Fibroblast of lung (primary cell): ENCODE data around the gene PRDX2. TPM values are rescaled to one million over a fixed set of nuclear protein-coding genes. Genes with fewer than 3 reads are reported as not detected.
A peak's percentile ranks its signal among the peaks of the same experiment; 100 is the strongest.

Source experiments
- DNase-seq, 2 donors: peaks; one replicate each; pipeline versions ENCODE4 v3.0.0 to v3.0.0-alpha.2; 2010; ENCODE audit warnings: low read depth in 2 of 2
- H2AFZ ChIP-seq: 2 replicates; pipeline ENCODE4 v1.5.1; 2012; ENCODE audit warnings: low read length, control low read depth, inconsistent platforms
- H3K27ac ChIP-seq: 2 replicates; pipeline ENCODE4 v1.5.1; 2011; ENCODE audit warnings: low read length, control low read depth; ENCODE audit not compliant: insufficient read depth
- H3K27me3 ChIP-seq: 2 replicates; pipeline ENCODE4 v1.5.1; 2011; ENCODE audit warnings: mild to moderate bottlenecking, low read length; ENCODE audit not compliant: control insufficient read depth, insufficient read depth
- H3K36me3 ChIP-seq: 2 replicates; pipeline ENCODE4 v1.5.1; 2011; ENCODE audit warnings: low read length; ENCODE audit not compliant: control insufficient read depth, insufficient read depth
- H3K4me1 ChIP-seq: 2 replicates; pipeline ENCODE4 v1.5.1; 2011; ENCODE audit warnings: low read length; ENCODE audit not compliant: control insufficient read depth, insufficient read depth; ENCODE audit errors: extremely low read depth
- H3K4me2 ChIP-seq: 2 replicates; pipeline ENCODE4 v1.5.1; 2011; ENCODE audit warnings: low read length, control low read depth; ENCODE audit not compliant: insufficient read depth; ENCODE audit errors: extremely low read depth
- H3K4me3 ChIP-seq, 4 experiments: fragments of 200-600 bp in 1 of 4; sonication (generic) in 1 of 4; replicated peaks in 1 of 4; 2 replicates each; pipeline ENCODE4 v1.5.1; 2011 to 2016; ENCODE audit warnings: low read length in 4 of 4, low read depth in 3 of 4, mild to moderate bottlenecking in 3 of 4, control low read depth in 2 of 4, inconsistent platforms in 1 of 4, mixed read lengths in 1 of 4; ENCODE audit not compliant: insufficient read depth in 1 of 4; ENCODE audit errors: control extremely low read depth in 1 of 4
- H3K79me2 ChIP-seq: 2 replicates; pipeline ENCODE4 v1.5.1; 2012; ENCODE audit warnings: mild to moderate bottlenecking, low read length, inconsistent platforms; ENCODE audit not compliant: control insufficient read depth, insufficient read depth
- H3K9ac ChIP-seq: 2 replicates; pipeline ENCODE4 v1.5.1; 2011; ENCODE audit warnings: mild to moderate bottlenecking, low read length, control low read depth; ENCODE audit not compliant: insufficient read depth
- H3K9me3 ChIP-seq: 2 replicates; pipeline ENCODE4 v1.5.1; 2012; ENCODE audit warnings: low read depth, low read length; ENCODE audit not compliant: control insufficient read depth, insufficient read depth
- H4K20me1 ChIP-seq: 2 replicates; pipeline ENCODE4 v1.5.1; 2011; ENCODE audit warnings: low read length; ENCODE audit not compliant: control insufficient read depth, insufficient read depth; ENCODE audit errors: extremely low read depth
- EZH2 ChIP-seq: IDR thresholded peaks from 2 replicates; pipeline ENCODE4 v1.5.1; 2012; ENCODE audit warnings: low read length, control low read depth, mild to moderate bottlenecking; ENCODE audit errors: missing control alignments
- polyA plus RNA-seq, 2 donors: library from polyadenylated mRNA; depleted of rRNA in 1 of 2; stranded (reverse) in 1 of 2; unstranded in 1 of 2; fragments of >200 nt; gene quantifications; 2 replicates each; pipeline ENCODE4 v1.2.1, GENCODE V29; 2011 to 2012; ENCODE audit warnings: missing spikeins in 1 of 2
- total RNA-seq: library from RNA; depleted of rRNA; stranded (reverse); fragments of >200 nt; gene quantifications from 2 replicates; pipeline ENCODE4 v1.2.1, GENCODE V29; 2014
- TF ChIP-seq, protein P1 (sequence below), 2 donors: IDR thresholded peaks in 1 of 2; conservative IDR thresholded peaks in 1 of 2; 1 replicate in 1 of 2; 2 replicates in 1 of 2; pipeline ENCODE4 v1.5.1; 2011 to 2012; ENCODE audit warnings: low read length in 2 of 2, control low read depth in 1 of 2, inconsistent platforms in 1 of 2, low read depth in 1 of 2, mild to moderate bottlenecking in 1 of 2

The PRDX2 gene
- total and polyA plus RNA-seq, 2 donors (not counting 1 experiment from before 2014, with no cell fraction given), result 186 to 228 TPM

DNA sequence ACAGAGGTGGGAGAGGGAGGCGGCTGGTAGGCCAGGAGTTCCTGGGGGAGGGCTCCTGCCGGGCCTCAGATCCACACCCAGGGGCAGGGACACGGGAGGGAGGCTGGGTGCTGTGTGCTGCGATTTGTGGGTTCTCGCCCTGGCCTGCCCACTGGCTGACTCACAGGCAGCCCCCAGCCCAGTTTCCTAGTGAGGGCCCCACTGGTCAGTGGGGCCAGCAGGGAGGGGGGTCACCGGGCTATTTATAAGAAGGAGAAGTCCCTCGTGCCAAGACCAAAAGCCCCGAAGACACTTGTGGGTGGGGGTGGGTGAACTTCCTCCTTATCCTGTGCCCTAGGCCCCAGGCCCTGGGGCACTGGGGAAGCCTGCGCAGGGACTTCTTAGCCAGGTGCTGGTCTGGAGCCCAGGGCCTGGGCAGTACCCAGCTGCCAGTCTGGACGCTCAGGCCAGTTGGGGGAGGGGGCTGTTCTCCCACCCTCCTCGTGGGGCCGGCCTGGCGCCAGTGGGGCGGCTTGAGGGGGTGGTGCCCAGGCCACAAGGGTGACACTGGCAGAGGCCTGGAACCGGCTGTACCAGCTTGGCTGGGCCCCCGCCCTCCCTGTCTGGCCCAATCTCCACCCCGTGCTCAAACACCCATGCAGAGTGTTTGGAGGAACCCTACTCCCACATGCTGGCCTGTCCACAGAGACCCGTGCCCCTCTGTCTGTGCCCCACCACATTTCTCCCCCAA is 15.3 kb downstream of the PRDX2 start:
- no peaks in the 10 kb centered on the region for H3K9me3 ChIP-seq
- H4K20me1 ChIP-seq, result no peaks in the 10 kb centered on the region
- H3K9ac ChIP-seq, result no peak overlapping the region
- no peaks in the 10 kb centered on the region for H3K27me3 ChIP-seq
- H3K4me2 ChIP-seq, result no peak overlapping the region
- DNase-seq, result no peak
- H3K27ac ChIP-seq, result peak overlapping the region; percentile 10
- H3K36me3 ChIP-seq, result no peaks in the 10 kb centered on the region
- H3K79me2 ChIP-seq, result no peaks in the 10 kb centered on the region
- H2AFZ ChIP-seq, result no peak overlapping the region
- no peak overlapping the region for H3K4me3 ChIP-seq
- peaks cover 46% of the 10 kb centered on the region for H3K4me1 ChIP-seq
- TF ChIP-seq EZH2, result no peak
- TF ChIP-seq, protein P1, sequence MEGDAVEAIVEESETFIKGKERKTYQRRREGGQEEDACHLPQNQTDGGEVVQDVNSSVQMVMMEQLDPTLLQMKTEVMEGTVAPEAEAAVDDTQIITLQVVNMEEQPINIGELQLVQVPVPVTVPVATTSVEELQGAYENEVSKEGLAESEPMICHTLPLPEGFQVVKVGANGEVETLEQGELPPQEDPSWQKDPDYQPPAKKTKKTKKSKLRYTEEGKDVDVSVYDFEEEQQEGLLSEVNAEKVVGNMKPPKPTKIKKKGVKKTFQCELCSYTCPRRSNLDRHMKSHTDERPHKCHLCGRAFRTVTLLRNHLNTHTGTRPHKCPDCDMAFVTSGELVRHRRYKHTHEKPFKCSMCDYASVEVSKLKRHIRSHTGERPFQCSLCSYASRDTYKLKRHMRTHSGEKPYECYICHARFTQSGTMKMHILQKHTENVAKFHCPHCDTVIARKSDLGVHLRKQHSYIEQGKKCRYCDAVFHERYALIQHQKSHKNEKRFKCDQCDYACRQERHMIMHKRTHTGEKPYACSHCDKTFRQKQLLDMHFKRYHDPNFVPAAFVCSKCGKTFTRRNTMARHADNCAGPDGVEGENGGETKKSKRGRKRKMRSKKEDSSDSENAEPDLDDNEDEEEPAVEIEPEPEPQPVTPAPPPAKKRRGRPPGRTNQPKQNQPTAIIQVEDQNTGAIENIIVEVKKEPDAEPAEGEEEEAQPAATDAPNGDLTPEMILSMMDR (conservative IDR thresholded peaks at IDR 0.05 in 1 of 2, IDR thresholded peaks at IDR 0.05 in 1 of 2; ENCODE audit: low read depth in 1 of 2, low read length in 2 of 2), result no peak

- DNase-seq, result no peak
- Histone ChIP-seq H3K9ac (no peak overlapping the region), H3K9me3 (no peaks in the 10 kb centered on the region), H3K4me1 (peaks cover 40% of the 10 kb centered on the region), H3K4me3 (no peak overlapping the region), H3K4me2 (no peak overlapping the region), H2AFZ (no peak overlapping the region), H4K20me1 (no peaks in the 10 kb centered on the region), H3K27me3 (no peaks in the 10 kb centered on the region), H3K27ac (peak overlapping the region; percentile 34), H3K36me3 (no peaks in the 10 kb centered on the region), H3K79me2 (no peaks in the 10 kb centered on the region)
- TF ChIP-seq EZH2, result no peak
- TF ChIP-seq, protein P1 (conservative IDR thresholded peaks at IDR 0.05 in 1 of 2, IDR thresholded peaks at IDR 0.05 in 1 of 2; ENCODE audit: low read depth in 1 of 2, low read length in 2 of 2), result no peak
Observed at GRCh38 chr19:12785431-12786031, 16.1 kb downstream of the PRDX2 start.

DNA sequence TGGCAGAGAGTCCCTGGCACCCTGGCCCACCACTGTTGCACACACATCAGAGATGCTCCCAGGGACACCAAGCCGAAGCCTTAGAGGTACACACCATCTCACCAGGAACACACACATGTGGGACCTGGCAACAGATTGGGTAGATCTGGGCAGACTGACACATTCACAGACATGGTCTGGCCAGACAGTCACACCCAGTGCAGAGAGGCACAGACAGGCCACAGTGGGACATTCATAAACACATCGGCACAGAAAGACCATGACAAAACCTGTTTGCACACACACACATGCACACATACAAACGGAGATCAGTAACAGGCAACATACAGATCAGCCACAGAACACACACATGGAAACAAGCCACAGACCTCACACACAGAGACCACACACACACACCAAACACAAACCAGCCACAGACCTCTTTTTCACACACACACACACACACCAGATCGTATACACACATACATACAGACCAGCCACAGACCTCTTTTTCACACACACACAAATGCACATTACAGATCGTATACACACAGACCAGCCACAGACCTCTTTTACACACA is 16.6 kb downstream of the PRDX2 start:
- H3K4me3 ChIP-seq, result no peak overlapping the region
- H2AFZ ChIP-seq, result no peak overlapping the region
- no peaks in the 10 kb centered on the region for H3K36me3 ChIP-seq
- no peaks in the 10 kb centered on the region for H3K79me2 ChIP-seq
- peaks cover 41% of the 10 kb centered on the region for H3K4me1 ChIP-seq
- peak overlapping the region; percentile 34 for H3K27ac ChIP-seq
- H3K9ac ChIP-seq, result no peak overlapping the region
- TF ChIP-seq EZH2, result no peak
- no peak overlapping the region for H3K4me2 ChIP-seq
- no peaks in the 10 kb centered on the region for H4K20me1 ChIP-seq
- DNase-seq, result no peak
- no peaks in the 10 kb centered on the region for H3K9me3 ChIP-seq
- no peaks in the 10 kb centered on the region for H3K27me3 ChIP-seq
